Measurements from ENCODE around the gene HTR3A.

Gene HTR3A

DNA sequence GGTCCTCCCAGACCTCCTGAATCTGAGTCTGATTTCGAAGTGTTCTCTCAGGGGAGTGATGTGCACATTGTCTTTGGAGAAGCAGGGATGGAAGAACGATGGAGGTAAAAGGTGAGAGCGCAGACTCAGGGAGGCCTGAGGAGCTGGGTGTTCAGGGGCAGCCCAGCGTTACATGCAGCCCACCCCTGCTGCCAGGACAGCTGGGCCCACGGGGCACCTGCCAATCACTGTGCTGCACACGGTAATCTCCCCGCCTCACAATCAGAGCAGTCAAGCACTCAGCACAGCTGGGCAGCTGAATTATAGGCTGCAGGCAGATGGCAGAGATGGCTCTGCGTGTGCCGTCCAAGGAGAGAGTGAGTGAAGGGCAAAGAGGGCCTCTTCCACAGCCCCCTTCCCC, 17.9 kb upstream of the HTR3A start:
- no peak overlapping the region for H3K18ac ChIP-seq (ENCODE audit: low read length)
- H3K79me1 ChIP-seq (ENCODE audit: low read length) = no peaks in the 10 kb centered on the region
- H3K14ac ChIP-seq (ENCODE audit: low read length) = no peak overlapping the region
- H2BK5ac ChIP-seq (ENCODE audit: low read depth, low read length, poor library complexity) = no peak overlapping the region
- no peak overlapping the region for H3K23ac ChIP-seq (ENCODE audit: low read length)
- H3K4me2 ChIP-seq (ENCODE audit: low read length) = no peak overlapping the region
- H3K27ac ChIP-seq (ENCODE audit: low read depth, low read length) = no peak overlapping the region
- H3K79me2 ChIP-seq (ENCODE audit: control insufficient read depth, insufficient read depth, low read length, poor library complexity) = no peaks in the 10 kb centered on the region
- H2BK120ac ChIP-seq (ENCODE audit: insufficient read depth, low read length, poor library complexity) = no peak overlapping the region
- no peak overlapping the region for H4K12ac ChIP-seq (ENCODE audit: low read depth, low read length)
- no peak overlapping the region for H3K4ac ChIP-seq (ENCODE audit: low read depth, low read length)
- no peak for DNase-seq
- no peaks in the 10 kb centered on the region for H3K27me3 ChIP-seq (ENCODE audit: insufficient read depth, low read length)
- WGBS (ENCODE audit: extremely low coverage, insufficient coverage, insufficient read length) = no CpG with 5 or more reads among the region's 9 CpGs
- H3K9me3 ChIP-seq (ENCODE audit: insufficient read depth, low read depth, low read length) = peaks cover under 1% of the 10 kb centered on the region
- no peaks in the 10 kb centered on the region for H3K36me3 ChIP-seq (ENCODE audit: control insufficient read depth in 1 of 2, insufficient read depth in 2 of 2, low read length in 2 of 2)
- no peak overlapping the region for H3K4me3 ChIP-seq (ENCODE audit: low read depth, low read length)
- no peak overlapping the region for H4K91ac ChIP-seq (ENCODE audit: low read depth, low read length)
- no peaks in the 10 kb centered on the region for H3K4me1 ChIP-seq (ENCODE audit: control insufficient read depth in 1 of 2, insufficient read depth in 2 of 2, low read length in 2 of 2)
- H2AK5ac ChIP-seq (ENCODE audit: low read length) = no peak overlapping the region
- no peak overlapping the region for H3K9ac ChIP-seq (ENCODE audit: low read length)
- H2BK12ac ChIP-seq (ENCODE audit: low read length) = no peak overlapping the region
- no peak overlapping the region for H2AFZ ChIP-seq (ENCODE audit: insufficient read depth, low read length, poor library complexity)
- H4K8ac ChIP-seq (ENCODE audit: low read depth, low read length) = no peak overlapping the region

- Histone ChIP-seq H3K9me3 (ENCODE audit: insufficient read depth, low read depth, low read length) (peaks cover 3% of the 10 kb centered on the region), H3K79me1 (ENCODE audit: low read length) (no peaks in the 10 kb centered on the region), H3K4me2 (ENCODE audit: low read length) (no peak overlapping the region), H2BK5ac (ENCODE audit: low read depth, low read length, poor library complexity) (no peak overlapping the region), H4K12ac (ENCODE audit: low read depth, low read length) (no peak overlapping the region), H4K8ac (ENCODE audit: low read depth, low read length) (no peak overlapping the region), H4K91ac (ENCODE audit: low read depth, low read length) (no peak overlapping the region), H3K4ac (ENCODE audit: low read depth, low read length) (no peak overlapping the region), H2BK12ac (ENCODE audit: low read length) (no peak overlapping the region), H2AK5ac (ENCODE audit: low read length) (no peak overlapping the region), H3K18ac (ENCODE audit: low read length) (no peak overlapping the region), H3K23ac (ENCODE audit: low read length) (no peak overlapping the region), H3K14ac (ENCODE audit: low read length) (no peak overlapping the region), H3K4me1 (ENCODE audit: control insufficient read depth in 1 of 2, insufficient read depth in 2 of 2, low read length in 2 of 2) (no peaks in the 10 kb centered on the region), H3K9ac (ENCODE audit: low read length) (no peak overlapping the region), H3K79me2 (ENCODE audit: control insufficient read depth, insufficient read depth, low read length, poor library complexity) (no peaks in the 10 kb centered on the region), H2BK120ac (ENCODE audit: insufficient read depth, low read length, poor library complexity) (no peak overlapping the region), H2AFZ (ENCODE audit: insufficient read depth, low read length, poor library complexity) (no peak overlapping the region), H3K36me3 (ENCODE audit: control insufficient read depth in 1 of 2, insufficient read depth in 2 of 2, low read length in 2 of 2) (no peaks in the 10 kb centered on the region), H3K27ac (ENCODE audit: low read depth, low read length) (no peak overlapping the region), H3K27me3 (ENCODE audit: insufficient read depth, low read length) (no peaks in the 10 kb centered on the region), H3K4me3 (ENCODE audit: low read depth, low read length) (no peak overlapping the region)
- no CpG with 5 or more reads among the region's 9 CpGs for WGBS (ENCODE audit: extremely low coverage, insufficient coverage, insufficient read length)
- no peak for DNase-seq
These were observed 14.1 kb upstream of the HTR3A start for GRCh38 chr11:113960702-113961330.

DNA sequence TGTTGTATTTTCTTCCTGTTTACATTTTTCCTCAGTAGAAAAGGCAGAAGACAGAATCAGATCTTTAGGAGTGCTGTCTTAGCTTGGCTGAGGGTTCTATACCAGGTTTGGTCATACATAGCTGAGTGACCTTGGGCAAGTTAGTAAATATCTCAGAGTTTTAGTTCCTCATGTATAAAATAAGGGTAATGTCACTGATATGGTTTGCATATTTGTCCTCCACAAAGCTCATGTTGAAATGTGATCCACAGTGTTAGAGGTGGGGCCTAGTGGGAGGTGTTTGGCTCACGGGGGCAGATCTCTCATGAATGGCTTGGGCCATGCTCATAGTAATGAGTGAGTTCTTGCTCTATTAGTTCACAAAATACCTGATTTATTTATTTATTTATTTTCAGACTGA, 7.5 kb upstream of the HTR3A start:
- Histone ChIP-seq H3K79me1 (ENCODE audit: low read length) (no peaks in the 10 kb centered on the region), H2AFZ (ENCODE audit: insufficient read depth, low read length, poor library complexity) (no peak overlapping the region), H3K27ac (ENCODE audit: low read depth, low read length) (no peak overlapping the region), H2BK120ac (ENCODE audit: insufficient read depth, low read length, poor library complexity) (no peak overlapping the region), H3K14ac (ENCODE audit: low read length) (no peak overlapping the region), H2BK5ac (ENCODE audit: low read depth, low read length, poor library complexity) (no peak overlapping the region), H4K12ac (ENCODE audit: low read depth, low read length) (no peak overlapping the region), H3K9ac (ENCODE audit: low read length) (no peak overlapping the region), H4K91ac (ENCODE audit: low read depth, low read length) (no peak overlapping the region), H2AK5ac (ENCODE audit: low read length) (no peak overlapping the region), H2BK12ac (ENCODE audit: low read length) (no peak overlapping the region), H3K36me3 (ENCODE audit: control insufficient read depth in 1 of 2, insufficient read depth in 2 of 2, low read length in 2 of 2) (no peaks in the 10 kb centered on the region), H4K8ac (ENCODE audit: low read depth, low read length) (no peak overlapping the region), H3K9me3 (ENCODE audit: insufficient read depth, low read depth, low read length) (peaks cover 2% of the 10 kb centered on the region), H3K23ac (ENCODE audit: low read length) (no peak overlapping the region), H3K79me2 (ENCODE audit: control insufficient read depth, insufficient read depth, low read length, poor library complexity) (no peaks in the 10 kb centered on the region), H3K4ac (ENCODE audit: low read depth, low read length) (no peak overlapping the region), H3K27me3 (ENCODE audit: insufficient read depth, low read length) (no peaks in the 10 kb centered on the region), H3K4me2 (ENCODE audit: low read length) (no peak overlapping the region), H3K4me1 (ENCODE audit: control insufficient read depth in 1 of 2, insufficient read depth in 2 of 2, low read length in 2 of 2) (no peaks in the 10 kb centered on the region), H3K4me3 (ENCODE audit: low read depth, low read length) (no peak overlapping the region), H3K18ac (ENCODE audit: low read length) (no peak overlapping the region)
- WGBS (ENCODE audit: extremely low coverage, insufficient coverage, insufficient read length) = no CpG with 5 or more reads among the region's 1 CpG
- DNase-seq = no peak

GRCh38 chr11:113971506-113972195, 3.3 kb upstream of the HTR3A start:
- H3K9me3 ChIP-seq (ENCODE audit: insufficient read depth, low read depth, low read length) = no peaks in the 10 kb centered on the region
- no CpG with 5 or more reads among the region's 15 CpGs for WGBS (ENCODE audit: extremely low coverage, insufficient coverage, insufficient read length)
- H3K9ac ChIP-seq (ENCODE audit: low read length) = no peak overlapping the region
- H4K12ac ChIP-seq (ENCODE audit: low read depth, low read length) = no peak overlapping the region
- H2BK12ac ChIP-seq (ENCODE audit: low read length) = no peak overlapping the region
- H2BK120ac ChIP-seq (ENCODE audit: insufficient read depth, low read length, poor library complexity) = no peak overlapping the region
- H2AK5ac ChIP-seq (ENCODE audit: low read length) = no peak overlapping the region
- no peaks in the 10 kb centered on the region for H3K79me1 ChIP-seq (ENCODE audit: low read length)
- no peak overlapping the region for H2BK5ac ChIP-seq (ENCODE audit: low read depth, low read length, poor library complexity)
- no peak overlapping the region for H3K4me3 ChIP-seq (ENCODE audit: low read depth, low read length)
- no peak overlapping the region for H3K18ac ChIP-seq (ENCODE audit: low read length)
- no peak for DNase-seq
- no peaks in the 10 kb centered on the region for H3K79me2 ChIP-seq (ENCODE audit: control insufficient read depth, insufficient read depth, low read length, poor library complexity)
- no peak overlapping the region for H3K14ac ChIP-seq (ENCODE audit: low read length)
- no peaks in the 10 kb centered on the region for H3K36me3 ChIP-seq (ENCODE audit: control insufficient read depth in 1 of 2, insufficient read depth in 2 of 2, low read length in 2 of 2)
- H2AFZ ChIP-seq (ENCODE audit: insufficient read depth, low read length, poor library complexity) = no peak overlapping the region
- no peak overlapping the region for H3K23ac ChIP-seq (ENCODE audit: low read length)
- H3K4me1 ChIP-seq (ENCODE audit: control insufficient read depth in 1 of 2, insufficient read depth in 2 of 2, low read length in 2 of 2) = peaks cover 5 to 7% of the 10 kb centered on the region in 2 experiments
- H3K27ac ChIP-seq (ENCODE audit: low read depth, low read length) = no peak overlapping the region
- no peak overlapping the region for H4K91ac ChIP-seq (ENCODE audit: low read depth, low read length)
- no peak overlapping the region for H3K4ac ChIP-seq (ENCODE audit: low read depth, low read length)
- H3K27me3 ChIP-seq (ENCODE audit: insufficient read depth, low read length) = no peaks in the 10 kb centered on the region
- no peak overlapping the region for H3K4me2 ChIP-seq (ENCODE audit: low read length)
- no peak overlapping the region for H4K8ac ChIP-seq (ENCODE audit: low read depth, low read length)

All from trophoblast cell (in vitro differentiated cells and primary cell).